Activated naive CD4-positive, alpha-beta T cell treated with anti-CD3 and anti-CD28 coated beads for 36 hours (primary cell): ENCODE results near the gene RBFOX2. TPM values are rescaled to one million over a fixed set of nuclear protein-coding genes. Genes with fewer than 3 reads are reported as not detected.
"Not testable (repeated sequence)": the region's sequence is repeated elsewhere in the genome, so short reads cannot be mapped to it uniquely, and the experiment has no call there.

Experiments used
- CTCF ChIA-PET: fragments of 350-600 bp; sonication (Branson Sonifier 250); formaldehyde crosslinking; loops from one replicate; lab custom pipeline; 2021; ENCODE audit warnings: antibody characterized with exemption; lab: Charles Lee
- DNase-seq: peaks from one replicate; pipeline ENCODE4 v3.0.0-alpha.2; 2020
- H3K27ac Mint-ChIP-seq: one replicate; pipeline ENCODE4 v1.8.0; 2021; ENCODE audit warnings: mild to moderate bottlenecking, mixed read lengths
- H3K27me3 Mint-ChIP-seq: one replicate; pipeline ENCODE4 v1.8.0; 2021; ENCODE audit warnings: low read depth, mixed read lengths
- H3K36me3 Mint-ChIP-seq: one replicate; pipeline ENCODE4 v1.8.0; 2021; ENCODE audit warnings: low read depth, mixed read lengths
- H3K4me1 Mint-ChIP-seq: one replicate; pipeline ENCODE4 v1.8.0; 2021; ENCODE audit warnings: low read depth, mixed read lengths
- H3K4me3 Mint-ChIP-seq: one replicate; pipeline ENCODE4 v1.8.0; 2021; ENCODE audit warnings: mild to moderate bottlenecking, moderate library complexity, mixed read lengths
- H3K9me3 Mint-ChIP-seq: one replicate; pipeline ENCODE4 v1.8.0; 2021; ENCODE audit warnings: mixed read lengths
- intact Hi-C: fragments of 100-400 bp; cut with micrococcal nuclease; formaldehyde crosslinking; loops from one replicate; pipeline ENCODE4 v1.15.1; 2023
- total RNA-seq, 2 experiments: library from RNA; stranded (reverse); gene quantifications; one replicate each; pipeline ENCODE4 v1.2.3, GENCODE V29; 2021

RBFOX2 gene
- total RNA-seq, 2 experiments from 2014 or later, result 3.3 to 4.3 TPM

DNA sequence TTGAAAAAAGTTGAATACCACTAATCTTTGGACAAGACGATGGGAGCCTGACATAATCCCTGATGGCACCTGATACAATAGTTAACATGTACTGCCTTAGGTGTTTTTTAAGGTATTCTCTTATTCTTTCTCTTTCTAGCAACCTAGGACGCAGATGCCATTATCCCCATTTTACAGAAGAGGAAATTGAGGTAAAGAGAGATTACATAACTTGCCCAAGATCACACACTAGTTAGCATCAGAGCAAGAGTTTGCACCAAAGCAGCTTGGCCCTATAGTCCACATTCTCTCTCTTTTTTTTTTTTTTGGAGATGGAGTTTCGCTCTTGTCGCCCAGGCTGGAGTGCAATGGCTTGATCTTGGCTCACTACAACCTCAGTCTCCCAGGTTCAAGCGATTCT is 35.7 kb upstream of the RBFOX2 start:
- H3K9me3 Mint-ChIP-seq, result no peaks in the 10 kb centered on the region
- H3K4me1 Mint-ChIP-seq, result peaks cover 9% of the 10 kb centered on the region
- CTCF ChIA-PET, result interaction anchor here (0.6 to 2.7 kb wide), 8 partner anchors 8 to 436 kb away, joined by 3 to 48 read pairs (median 15); no protein-coding TSS in a partner anchor
- no peak for DNase-seq
- intact Hi-C loops, result no loop called here
- no peak overlapping the region for H3K27ac Mint-ChIP-seq
- no peaks in the 10 kb centered on the region for H3K36me3 Mint-ChIP-seq
- H3K4me3 Mint-ChIP-seq, result no peak overlapping the region
- H3K27me3 Mint-ChIP-seq, result no peaks in the 10 kb centered on the region

DNA sequence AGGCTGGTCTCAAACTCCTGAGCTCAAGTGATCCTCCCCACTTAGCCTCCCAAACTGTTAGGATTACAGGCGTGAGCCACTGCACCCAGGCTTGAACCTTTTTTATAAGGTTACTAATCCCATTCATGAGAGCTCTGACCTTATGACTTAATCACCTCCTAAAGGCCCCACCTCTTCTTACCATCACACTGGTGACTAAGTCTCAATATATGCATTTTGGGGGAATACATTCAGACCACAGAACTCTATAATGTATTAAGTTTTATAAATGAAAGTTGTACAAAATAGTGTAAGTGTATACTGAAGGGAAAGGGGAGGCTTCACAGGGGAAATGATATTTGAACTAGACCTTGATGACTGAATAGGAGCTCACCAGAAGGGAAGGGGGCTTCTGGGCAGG is 28.4 kb upstream of the RBFOX2 start:
- no peaks in the 10 kb centered on the region for H3K9me3 Mint-ChIP-seq
- no peaks in the 10 kb centered on the region for H3K36me3 Mint-ChIP-seq
- DNase-seq, result no peak
- no peak overlapping the region for H3K4me3 Mint-ChIP-seq
- intact Hi-C loops, result no loop called here
- peaks cover 4% of the 10 kb centered on the region for H3K27me3 Mint-ChIP-seq
- no peak overlapping the region for H3K27ac Mint-ChIP-seq
- CTCF ChIA-PET, result interaction anchor here (1.0 to 4.0 kb wide), 2 partner anchors 9 to 28 kb away, joined by 3 to 48 read pairs; partner anchors contain the start of gene RBFOX2
- peaks cover 5% of the 10 kb centered on the region for H3K4me1 Mint-ChIP-seq

- intact Hi-C loops, result no loop called here
- no peak overlapping the region for H3K4me3 Mint-ChIP-seq
- peaks cover 4% of the 10 kb centered on the region for H3K27me3 Mint-ChIP-seq
- H3K9me3 Mint-ChIP-seq, result no peaks in the 10 kb centered on the region
- no peak overlapping the region for H3K27ac Mint-ChIP-seq
- CTCF ChIA-PET, result interaction anchor here (4.0 kb wide), 1 partner anchor 10 kb away, joined by 48 read pairs; no protein-coding TSS in a partner anchor
- no peaks in the 10 kb centered on the region for H3K36me3 Mint-ChIP-seq
- H3K4me1 Mint-ChIP-seq, result peaks cover 5% of the 10 kb centered on the region
- DNase-seq, result no peak
Measured at GRCh38 chr22:36055376-36056295, 27.0 kb upstream of the RBFOX2 start.

- intact Hi-C loops, DNase-seq, H3K36me3 Mint-ChIP-seq, H3K9me3 Mint-ChIP-seq, H3K4me3 Mint-ChIP-seq, H3K27me3 Mint-ChIP-seq, H3K27ac Mint-ChIP-seq, H3K4me1 Mint-ChIP-seq: not testable (repeated sequence)
- CTCF ChIA-PET, result interaction anchor here (4.0 kb wide), 1 partner anchor 11 kb away, joined by 48 read pairs; no protein-coding TSS in a partner anchor
Measured at GRCh38 chr22:36054446-36054845, 25.8 kb upstream of the RBFOX2 start.

DNA sequence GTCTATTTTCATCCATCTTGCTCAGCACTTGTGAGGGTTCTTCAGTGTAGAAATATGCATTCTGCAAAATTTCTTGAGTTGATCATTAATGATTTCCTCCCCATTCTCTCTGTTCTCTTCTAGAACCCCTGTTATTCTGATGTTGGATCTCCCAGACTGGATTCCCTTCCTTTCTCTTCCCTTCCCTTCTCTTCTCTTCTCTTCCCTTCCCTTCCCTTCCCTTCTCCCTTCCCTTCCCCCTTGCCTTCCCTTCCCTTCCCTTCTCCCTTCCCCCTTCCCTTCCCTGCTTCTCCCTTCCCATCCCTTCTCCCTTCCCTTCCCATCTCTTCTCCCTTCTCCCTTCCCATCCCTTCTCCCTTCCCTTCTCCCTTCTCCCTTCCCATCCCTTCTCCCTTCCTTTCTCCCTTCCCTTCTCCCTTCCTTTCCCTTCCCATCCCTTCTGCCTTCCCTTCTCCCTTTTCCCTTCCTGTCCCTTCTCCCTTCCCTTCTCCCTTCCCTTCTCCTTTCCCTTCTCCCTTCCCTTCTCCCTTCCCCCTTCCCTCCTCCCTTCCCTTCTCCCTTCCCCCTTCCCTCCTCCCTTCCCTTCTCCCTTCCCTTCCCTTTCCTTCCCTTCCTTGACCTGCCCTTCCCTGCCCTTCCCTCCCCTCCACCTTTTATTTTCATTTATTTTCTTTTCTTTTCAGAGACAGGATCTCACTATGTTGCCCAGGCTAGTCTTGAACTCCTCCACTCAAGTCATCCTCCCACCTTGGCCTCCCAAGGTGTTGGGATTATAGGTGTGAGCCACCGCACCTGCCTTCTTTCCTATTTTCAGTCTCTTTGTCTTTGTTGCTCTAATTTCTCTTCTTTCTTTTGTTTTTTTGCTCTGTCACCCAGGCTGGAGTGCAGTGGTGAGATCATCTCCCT is 24.9 kb upstream of the RBFOX2 start:
- DNase-seq, result no peak
- H3K9me3 Mint-ChIP-seq, result no peaks in the 10 kb centered on the region
- H3K4me1 Mint-ChIP-seq, result peaks cover 5% of the 10 kb centered on the region
- no peak overlapping the region for H3K27ac Mint-ChIP-seq
- intact Hi-C loops, result no loop called here
- H3K4me3 Mint-ChIP-seq, result no peak overlapping the region
- CTCF ChIA-PET, result interaction anchor here (0.5 to 4.0 kb wide), 3 partner anchors 12 to 123 kb away, joined by 3 to 48 read pairs (median 16); no protein-coding TSS in a partner anchor
- no peaks in the 10 kb centered on the region for H3K36me3 Mint-ChIP-seq
- peaks cover 4% of the 10 kb centered on the region for H3K27me3 Mint-ChIP-seq

- Mint-ChIP-seq H3K27me3 (peaks cover 4% of the 10 kb centered on the region), H3K4me1 (peaks cover 5% of the 10 kb centered on the region), H3K36me3 (no peaks in the 10 kb centered on the region), H3K4me3 (no peak overlapping the region), H3K9me3 (no peaks in the 10 kb centered on the region), H3K27ac (no peak overlapping the region)
- DNase-seq, result peak; percentile 38
- CTCF ChIA-PET, result interaction anchor here (0.5 to 1.8 kb wide), 3 partner anchors 13 to 486 kb away, joined by 3 to 16 read pairs (median 3); no protein-coding TSS in a partner anchor
- intact Hi-C loops, result no loop called here
Measured at GRCh38 chr22:36052505-36052941, 23.9 kb upstream of the RBFOX2 start.

DNA sequence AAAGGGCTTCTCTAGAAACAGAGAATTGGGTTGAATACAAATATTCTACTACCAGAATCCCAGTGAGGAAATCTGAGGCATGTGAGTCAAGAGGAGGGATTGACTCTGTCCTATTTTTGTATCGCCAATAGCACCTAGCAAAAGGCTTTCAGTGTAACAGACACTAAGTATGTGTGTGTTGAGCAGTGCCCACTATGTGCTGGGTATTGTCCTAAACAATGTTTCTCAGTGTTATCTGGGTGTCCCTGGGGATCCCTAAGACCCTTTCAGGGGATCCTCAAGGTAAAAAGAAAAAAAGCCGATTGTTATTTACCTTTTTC is 21.0 kb upstream of the RBFOX2 start:
- Mint-ChIP-seq H3K4me3 (no peak overlapping the region), H3K9me3 (no peaks in the 10 kb centered on the region), H3K27ac (no peak overlapping the region), H3K27me3 (no peaks in the 10 kb centered on the region), H3K4me1 (peaks cover 5% of the 10 kb centered on the region), H3K36me3 (no peaks in the 10 kb centered on the region)
- DNase-seq, result no peak
- intact Hi-C loops, result no loop called here
- CTCF ChIA-PET, result interaction anchor here (0.6 to 1.1 kb wide), 2 partner anchors 16 to 59 kb away, joined by 3 to 4 read pairs; no protein-coding TSS in a partner anchor

GRCh38 chr22:36048911-36049677 is 20.5 kb upstream of the RBFOX2 start:
- Mint-ChIP-seq H3K27ac (no peak overlapping the region), H3K4me3 (no peak overlapping the region), H3K9me3 (no peaks in the 10 kb centered on the region), H3K4me1 (peaks cover 5% of the 10 kb centered on the region), H3K27me3 (no peaks in the 10 kb centered on the region), H3K36me3 (no peaks in the 10 kb centered on the region)
- DNase-seq, result no peak
- intact Hi-C loops, result no loop called here
- CTCF ChIA-PET, result interaction anchor here (0.6 kb wide), 1 partner anchor 60 kb away, joined by 3 read pairs; no protein-coding TSS in a partner anchor

DNA sequence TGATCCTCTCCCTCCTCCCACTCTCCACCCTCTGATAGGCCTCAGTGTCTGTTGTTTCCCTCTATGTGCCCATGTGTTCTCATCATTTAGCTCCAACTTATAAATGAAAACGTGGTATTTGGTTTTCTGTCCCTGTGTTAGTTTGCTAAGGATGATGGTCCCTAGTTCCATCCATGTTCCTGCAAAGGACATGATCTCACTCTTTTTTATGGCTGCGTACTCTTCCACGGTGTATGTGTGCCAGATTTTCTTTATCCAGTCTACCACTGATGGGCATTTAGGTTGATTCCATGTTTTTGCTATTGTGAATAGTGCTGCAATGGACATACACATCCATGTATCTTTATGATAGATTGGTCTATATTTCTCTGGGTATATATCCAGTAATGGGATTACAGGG is 15.9 kb upstream of the RBFOX2 start:
- DNase-seq, CTCF ChIA-PET, H3K27me3 Mint-ChIP-seq: not testable (repeated sequence)

GRCh38 chr22:36042240-36042639 is 13.6 kb upstream of the RBFOX2 start:
- Mint-ChIP-seq H3K27me3 (peaks cover 12% of the 10 kb centered on the region), H3K36me3 (no peaks in the 10 kb centered on the region), H3K4me1 (no peaks in the 10 kb centered on the region), H3K27ac (no peak overlapping the region), H3K4me3 (no peak overlapping the region), H3K9me3 (no peaks in the 10 kb centered on the region)
- CTCF ChIA-PET, result no interaction called here
- intact Hi-C loops, result no loop called here
- no peak for DNase-seq

More for the DNA sequence above, 15.9 kb upstream of the RBFOX2 start:
- intact Hi-C loops, H3K4me3 Mint-ChIP-seq, H3K9me3 Mint-ChIP-seq, H3K4me1 Mint-ChIP-seq, H3K27ac Mint-ChIP-seq, H3K36me3 Mint-ChIP-seq: not testable (repeated sequence)

DNA sequence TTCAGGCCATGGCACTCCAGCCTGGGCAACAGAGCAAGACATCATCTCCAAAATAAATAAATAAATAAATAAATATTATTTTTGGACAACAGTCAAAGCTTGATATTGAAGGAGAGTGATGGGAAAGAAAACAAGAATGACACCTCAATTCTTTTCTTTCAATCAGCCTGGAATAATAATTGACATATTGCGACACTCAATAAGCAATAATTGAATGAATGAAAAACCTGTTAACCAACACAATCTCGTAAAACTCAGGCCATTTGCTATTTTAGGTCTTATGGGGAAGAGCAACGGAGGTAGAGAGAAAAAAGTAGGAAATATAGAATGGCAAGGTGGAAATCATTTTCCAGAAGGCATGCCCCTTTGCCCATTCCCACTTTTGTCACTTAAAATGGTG is 10.5 kb upstream of the RBFOX2 start:
- Mint-ChIP-seq H3K36me3 (no peaks in the 10 kb centered on the region), H3K27me3 (peaks cover 17% of the 10 kb centered on the region), H3K9me3 (no peaks in the 10 kb centered on the region), H3K4me1 (no peaks in the 10 kb centered on the region), H3K27ac (no peak overlapping the region), H3K4me3 (no peak overlapping the region)
- intact Hi-C loops, result no loop called here
- CTCF ChIA-PET, result interaction anchor here (0.6 to 1.4 kb wide), 2 partner anchors 27 to 148 kb away, joined by 5 to 8 read pairs; no protein-coding TSS in a partner anchor
- no peak for DNase-seq
